H1 (cell line): ENCODE results near the gene SLC38A2.

Experiments used
- CEBPB ChIP-seq: IDR thresholded peaks from 2 replicates; pipeline ENCODE4 v1.6.1; 2012; ENCODE audit warnings: low read depth, low read length
- HDAC2 ChIP-seq, 2 experiments: fragments of 300-600 bp in 1 of 2; sonication (generic) in 1 of 2; IDR thresholded peaks; 2 replicates each; pipeline ENCODE4 v1.6.1; 2011 to 2012; ENCODE audit warnings: low read depth in 2 of 2, low read length in 2 of 2, mild to moderate bottlenecking in 2 of 2, moderate library complexity in 2 of 2, borderline replicate concordance in 1 of 2, inconsistent platforms in 1 of 2
- RAD21 ChIP-seq, 2 experiments: IDR thresholded peaks in 1 of 2; conservative IDR thresholded peaks in 1 of 2; 2 replicates each; pipeline ENCODE4 v1.6.1; 2011; ENCODE audit warnings: low read depth in 2 of 2, low read length in 2 of 2, improper control_type of control experiment in 1 of 2, inconsistent platforms in 1 of 2, mild to moderate bottlenecking in 1 of 2, moderate library complexity in 1 of 2

DNA sequence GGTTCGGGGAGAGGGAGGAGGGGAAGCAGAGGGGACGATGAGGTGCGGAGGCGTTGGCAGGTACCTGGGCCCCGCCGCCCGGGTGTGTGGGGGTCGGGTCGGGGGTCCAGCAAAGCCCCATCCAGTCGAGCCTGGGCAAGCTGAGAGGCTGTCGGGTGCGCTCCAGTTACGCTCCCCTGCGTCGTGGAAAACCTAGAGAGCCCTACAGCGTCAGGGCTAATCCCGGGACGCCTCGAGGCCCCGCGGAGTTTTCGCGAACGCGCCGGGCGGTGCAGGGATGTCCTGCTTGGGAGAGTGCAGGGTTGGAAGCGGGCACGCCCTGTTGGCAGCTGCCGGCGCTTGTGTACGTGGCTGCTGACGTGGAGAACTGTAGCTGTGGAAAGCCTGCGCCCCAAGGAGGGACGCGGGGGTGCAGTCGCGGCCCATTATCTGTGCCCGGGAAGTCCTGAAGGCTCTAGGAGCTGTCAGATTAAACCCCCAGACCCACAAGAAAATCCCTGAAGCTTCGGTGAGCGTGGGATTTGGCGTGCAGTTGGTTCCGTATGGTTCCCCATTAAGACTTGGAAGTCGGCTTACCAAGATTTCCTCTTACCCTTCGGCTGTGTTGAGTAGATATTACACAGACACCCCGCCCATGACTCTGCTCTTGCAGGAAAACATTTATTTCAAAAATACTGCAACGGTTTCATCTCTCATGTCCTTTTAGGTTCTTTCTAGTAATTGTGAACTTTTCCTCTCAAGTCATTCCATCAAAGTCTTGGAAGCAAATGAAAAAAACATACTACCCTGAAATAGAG lies 11.3 kb upstream of the SLC38A2 start:
- TF ChIP-seq HDAC2 (IDR thresholded peaks at IDR 0.05; ENCODE audit: borderline replicate concordance in 1 of 2, low read depth in 2 of 2, low read length in 2 of 2) = peak in 1 of 2 experiments; percentile 39; a peak in 1 of 4 replicates
- TF ChIP-seq CEBPB = no peak
- no peak; a peak in 1 of 4 replicates for TF ChIP-seq RAD21 (IDR thresholded peaks at IDR 0.05 in 1 of 2, conservative IDR thresholded peaks at IDR 0.05 in 1 of 2; ENCODE audit: low read depth in 2 of 2, low read length in 2 of 2)
